OCI-LY7 (cell line): ENCODE measurements around the gene GLB1L3. TPM values are rescaled to one million over a fixed set of nuclear protein-coding genes. Genes with fewer than 3 reads are reported as not detected.

Experiments
- BruUV-seq: library from RNA; stranded (reverse); fragments of 400-500 nt; replicated peaks from 2 replicates; lab custom pipeline; 2021; lab: Mats Ljungman, UMichigan
- CTCF ChIA-PET: fragments of 300-600 bp; sonication (Branson Sonifier 250); formaldehyde crosslinking; loops from one replicate; lab custom pipeline; 2022; ENCODE audit warnings: antibody characterized with exemption; ENCODE audit not compliant: unreplicated experiment; lab: Charles Lee
- POLR2A ChIA-PET: fragments of 300-600 bp; sonication (Branson Sonifier 250); formaldehyde crosslinking; loops from one replicate; lab custom pipeline; 2022; ENCODE audit warnings: antibody characterized with exemption; lab: Charles Lee
- DNase-seq: peaks from one replicate; pipeline ENCODE4 v3.0.0-alpha.2; 2015; ENCODE audit warnings: low spot score
- H2AFZ ChIP-seq: fragments of 200-600 bp; sonication (generic), shearing (Covaris generic); 2 replicates; pipeline ENCODE4 v1.6.1; 2014; ENCODE audit warnings: mild to moderate bottlenecking, antibody characterized with exemption, low read length, moderate library complexity
- H3K27ac ChIP-seq: fragments of 200-600 bp; sonication (generic); 2 replicates; pipeline ENCODE4 v1.5.1; 2014; ENCODE audit warnings: mixed run types, low read depth, mild to moderate bottlenecking, moderate library complexity, low read length, inconsistent platforms; ENCODE audit not compliant: poor library complexity, severe bottlenecking
- H3K36me3 ChIP-seq: fragments of 200-600 bp; sonication (generic); 2 replicates; pipeline ENCODE4 v1.6.1; 2014; ENCODE audit warnings: mild to moderate bottlenecking, antibody characterized with exemption, low read length, moderate library complexity, mixed read lengths; ENCODE audit not compliant: insufficient read depth
- H3K4me1 ChIP-seq: fragments of 200-600 bp; sonication (generic); 2 replicates; pipeline ENCODE4 v1.5.1; 2014; ENCODE audit warnings: mild to moderate bottlenecking, low read length; ENCODE audit not compliant: insufficient read depth, poor library complexity, severe bottlenecking
- H3K4me2 ChIP-seq: fragments of 200-600 bp; sonication (generic); 2 replicates; pipeline ENCODE4 v1.6.1; 2014; ENCODE audit warnings: mild to moderate bottlenecking, low read length
- H3K4me3 ChIP-seq: fragments of 200-600 bp; sonication (generic); 2 replicates; pipeline ENCODE4 v1.5.1; 2014; ENCODE audit warnings: mild to moderate bottlenecking, low read depth, low read length; ENCODE audit not compliant: poor library complexity, severe bottlenecking
- H3K79me2 ChIP-seq: fragments of 200-600 bp; sonication (generic); 2 replicates; pipeline ENCODE4 v1.6.1; 2016; ENCODE audit warnings: low read depth, mild to moderate bottlenecking, low read length, moderate library complexity, mixed read lengths; ENCODE audit not compliant: insufficient read depth
- H3K9me2 ChIP-seq: fragments of 200-600 bp; sonication (generic); 2 replicates; pipeline ENCODE4 v1.6.1; 2016; ENCODE audit warnings: mild to moderate bottlenecking, low read length, mixed read lengths; ENCODE audit not compliant: insufficient read depth
- H3K9me3 ChIP-seq: fragments of 200-600 bp; sonication (generic); 2 replicates; pipeline ENCODE4 v1.6.1; 2014; ENCODE audit warnings: mild to moderate bottlenecking, mixed run types, low read length, mixed read lengths
- H4K20me1 ChIP-seq: fragments of 200-600 bp; sonication (generic); 2 replicates; pipeline ENCODE4 v1.6.1; 2014; ENCODE audit warnings: mild to moderate bottlenecking, antibody characterized with exemption, low read length, moderate library complexity, mixed read lengths; ENCODE audit not compliant: insufficient read depth
- CTCF ChIP-seq: fragments of 200-600 bp; sonication (generic); conservative IDR thresholded peaks from 2 replicates; pipeline ENCODE4 v1.5.1; 2014; ENCODE audit warnings: mild to moderate bottlenecking, antibody characterized with exemption, low read length, moderate library complexity, mixed read lengths
- EZH2phosphoT487 ChIP-seq: fragments of 200-600 bp; sonication (generic); IDR thresholded peaks from 2 replicates; pipeline ENCODE4 v1.6.1; 2018; ENCODE audit warnings: low read depth, borderline replicate concordance, mild to moderate bottlenecking, mixed run types, antibody characterized with exemption, low read length, moderate library complexity, mixed read lengths
- intact Hi-C: fragments of 100-400 bp; cut with micrococcal nuclease; formaldehyde crosslinking; loops from one replicate; pipeline ENCODE4 v1.10.0; 2022; ENCODE audit not compliant: unreplicated experiment
- total RNA-seq, 2 experiments: library from RNA; depleted of rRNA in 1 of 2; stranded (reverse); fragments of >200 nt in 1 of 2; shearing (Covaris generic) in 1 of 2; gene quantifications; 2 replicates each; pipeline ENCODE4 v1.2.3, GENCODE V29; 2014 to 2022

The GLB1L3 gene
- total RNA-seq, 2 experiments from 2014 or later = not detected

GRCh38 chr11:134258577-134258976, 17.6 kb upstream of the GLB1L3 start:
- intact Hi-C loops = no loop called here
- H3K36me3 ChIP-seq = peaks cover 26% of the 10 kb centered on the region; the same call in 1 of the 2 replicates
- H4K20me1 ChIP-seq = no peaks in the 10 kb centered on the region
- no peaks in the 10 kb centered on the region for H3K9me3 ChIP-seq
- no peak overlapping the region for H3K4me2 ChIP-seq
- CTCF ChIA-PET = no interaction called here
- no peak overlapping the region for H3K27ac ChIP-seq
- BruUV-seq = no TSS peak
- no peak for TF ChIP-seq EZH2phosphoT487
- TF ChIP-seq CTCF = no peak
- H3K9me2 ChIP-seq = no peaks in the 10 kb centered on the region
- no peak overlapping the region for H2AFZ ChIP-seq
- H3K79me2 ChIP-seq = peaks cover 8% of the 10 kb centered on the region; the same call in 1 of the 2 replicates
- no peak for DNase-seq
- no peak overlapping the region for H3K4me3 ChIP-seq
- H3K4me1 ChIP-seq = peaks cover 21% of the 10 kb centered on the region
- POLR2A ChIA-PET = no interaction called here

- H2AFZ ChIP-seq = no peak overlapping the region
- peaks cover 16% of the 10 kb centered on the region for H3K4me1 ChIP-seq
- peaks cover 26% of the 10 kb centered on the region; the same call in 1 of the 2 replicates for H3K36me3 ChIP-seq
- H3K4me3 ChIP-seq = no peak overlapping the region
- peak overlapping the region; percentile 11; the same call in 1 of the 2 replicates for H3K4me2 ChIP-seq
- DNase-seq = peak; percentile 15
- H3K27ac ChIP-seq = peak overlapping the region; percentile 12
- no peaks in the 10 kb centered on the region for H3K9me2 ChIP-seq
- no peak for TF ChIP-seq EZH2phosphoT487
- no peak for TF ChIP-seq CTCF
- no peaks in the 10 kb centered on the region for H3K79me2 ChIP-seq
- ChIA-PET POLR2A (interaction anchor here (1.3 kb wide), 1 partner anchor 26 kb away, joined by 4 read pairs; no protein-coding TSS in a partner anchor), CTCF (no interaction called here)
- no TSS peak for BruUV-seq
- no peaks in the 10 kb centered on the region for H3K9me3 ChIP-seq
- H4K20me1 ChIP-seq = no peaks in the 10 kb centered on the region
- intact Hi-C loops = no loop called here
Measured at GRCh38 chr11:134260503-134260902, 15.7 kb upstream of the GLB1L3 start.

- POLR2A ChIA-PET = interaction anchor here (1.3 kb wide), 1 partner anchor 27 kb away, joined by 4 read pairs; no protein-coding TSS in a partner anchor
- no peak overlapping the region for H3K4me3 ChIP-seq
- no peaks in the 10 kb centered on the region for H4K20me1 ChIP-seq
- H3K4me1 ChIP-seq = peaks cover 16% of the 10 kb centered on the region
- H3K4me2 ChIP-seq = no peak overlapping the region
- TF ChIP-seq CTCF (no peak), EZH2phosphoT487 (no peak)
- peaks cover 26% of the 10 kb centered on the region; the same call in 1 of the 2 replicates for H3K36me3 ChIP-seq
- intact Hi-C loops = no loop called here
- no peak overlapping the region for H3K27ac ChIP-seq
- H2AFZ ChIP-seq = no peak overlapping the region
- CTCF ChIA-PET = no interaction called here
- no TSS peak for BruUV-seq
- H3K79me2 ChIP-seq = no peaks in the 10 kb centered on the region
- DNase-seq = no peak
- H3K9me3 ChIP-seq = no peaks in the 10 kb centered on the region
- no peaks in the 10 kb centered on the region for H3K9me2 ChIP-seq
Measured at GRCh38 chr11:134260983-134261382, 15.2 kb upstream of the GLB1L3 start.
